Measurements from ENCODE around the gene THBD.

THBD gene

GRCh38 chr20:23068283-23068682, 18.8 kb upstream of the THBD start:
- no peaks in the 10 kb centered on the region for H3K9me3 ChIP-seq (ENCODE audit: control insufficient read depth, insufficient read depth, low read length)
- H3K4me1 ChIP-seq (ENCODE audit: control insufficient read depth, insufficient read depth, low read length), result no peaks in the 10 kb centered on the region
- no peaks in the 10 kb centered on the region for H3K27me3 ChIP-seq (ENCODE audit: control insufficient read depth, insufficient read depth, low read length)
- no peak overlapping the region for H3K4me3 ChIP-seq (ENCODE audit: low read depth, low read length)
- no peak overlapping the region for H3K9ac ChIP-seq (ENCODE audit: low read depth, low read length)
- H3K36me3 ChIP-seq (ENCODE audit: control insufficient read depth, insufficient read depth, low read length), result no peaks in the 10 kb centered on the region

DNA sequence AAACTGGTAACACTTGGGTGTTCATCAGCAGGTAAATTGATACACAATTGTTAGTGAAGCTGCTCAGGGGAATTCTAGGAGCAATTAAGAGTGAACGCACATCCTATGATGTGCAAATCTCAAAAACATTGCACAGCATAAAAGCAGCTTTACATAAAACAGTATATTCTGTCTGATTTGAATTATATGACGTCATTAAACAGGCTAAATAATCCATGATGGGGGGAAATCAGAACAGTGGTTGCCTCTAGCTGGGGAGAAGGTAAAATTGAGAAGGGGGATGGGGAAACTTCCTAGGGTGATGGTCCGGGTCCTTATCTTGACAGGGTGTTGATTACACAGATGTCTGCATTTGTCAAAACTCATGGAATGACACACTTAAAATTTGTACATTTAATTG, 17.3 kb upstream of the THBD start:
- Histone ChIP-seq H3K4me1 (ENCODE audit: control insufficient read depth, insufficient read depth, low read length) (peaks cover 12% of the 10 kb centered on the region), H3K4me3 (ENCODE audit: low read depth, low read length) (no peak overlapping the region), H3K36me3 (ENCODE audit: control insufficient read depth, insufficient read depth, low read length) (no peaks in the 10 kb centered on the region), H3K9me3 (ENCODE audit: control insufficient read depth, insufficient read depth, low read length) (no peaks in the 10 kb centered on the region), H3K9ac (ENCODE audit: low read depth, low read length) (no peak overlapping the region), H3K27me3 (ENCODE audit: control insufficient read depth, insufficient read depth, low read length) (no peaks in the 10 kb centered on the region)

DNA sequence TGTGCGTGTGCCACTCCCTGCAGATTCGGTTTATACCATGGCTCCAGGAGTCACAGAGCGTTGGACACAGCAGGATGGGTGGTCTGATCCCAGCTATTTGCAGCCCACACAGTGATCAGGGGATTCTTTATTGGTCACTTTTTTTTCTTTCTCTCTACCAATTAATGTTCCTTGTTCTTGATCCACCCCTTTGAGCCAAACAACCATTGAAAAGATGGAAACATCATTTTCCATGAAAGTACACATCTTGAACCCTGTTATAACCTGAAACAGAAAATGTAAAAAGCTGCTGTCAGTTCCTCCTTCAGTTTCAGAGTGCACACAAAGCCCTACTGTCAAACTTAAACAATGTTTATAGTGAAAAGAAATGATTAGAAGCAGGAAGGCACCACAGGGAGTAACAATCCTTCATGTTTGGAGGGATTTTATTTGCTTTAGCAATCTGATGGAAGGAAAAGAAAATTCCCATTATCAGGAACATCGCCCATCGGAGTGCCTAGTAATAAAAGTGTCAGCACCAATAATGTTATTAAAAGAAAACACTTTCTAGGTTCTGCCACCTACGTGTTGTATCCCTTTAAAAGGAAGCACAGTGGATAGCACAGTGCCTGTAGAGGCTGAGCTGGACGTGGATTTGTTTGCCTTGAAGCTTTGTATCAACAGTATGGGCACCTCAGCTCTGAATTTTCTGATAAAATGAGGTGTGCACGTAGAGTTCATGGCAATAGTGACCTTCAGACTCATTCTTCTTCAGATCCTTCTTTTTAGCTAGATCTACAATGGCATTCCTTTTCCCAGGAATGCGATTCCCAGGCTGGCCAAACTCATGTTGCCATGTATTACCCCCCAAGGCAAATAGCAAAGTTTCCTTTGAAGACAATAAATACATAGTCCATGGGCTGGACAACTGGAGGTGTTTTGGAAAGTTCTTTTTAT, 16.1 kb upstream of the THBD start:
- H3K27me3 ChIP-seq (ENCODE audit: control insufficient read depth, insufficient read depth, low read length), result no peaks in the 10 kb centered on the region
- H3K9me3 ChIP-seq (ENCODE audit: control insufficient read depth, insufficient read depth, low read length), result no peaks in the 10 kb centered on the region
- no peaks in the 10 kb centered on the region for H3K36me3 ChIP-seq (ENCODE audit: control insufficient read depth, insufficient read depth, low read length)
- no peak overlapping the region for H3K4me3 ChIP-seq (ENCODE audit: low read depth, low read length)
- peaks cover 14% of the 10 kb centered on the region for H3K4me1 ChIP-seq (ENCODE audit: control insufficient read depth, insufficient read depth, low read length)
- no peak overlapping the region for H3K9ac ChIP-seq (ENCODE audit: low read depth, low read length)

- Histone ChIP-seq H3K4me1 (ENCODE audit: control insufficient read depth, insufficient read depth, low read length) (peaks cover 14% of the 10 kb centered on the region), H3K27me3 (ENCODE audit: control insufficient read depth, insufficient read depth, low read length) (no peaks in the 10 kb centered on the region), H3K9me3 (ENCODE audit: control insufficient read depth, insufficient read depth, low read length) (no peaks in the 10 kb centered on the region), H3K4me3 (ENCODE audit: low read depth, low read length) (no peak overlapping the region), H3K9ac (ENCODE audit: low read depth, low read length) (no peak overlapping the region), H3K36me3 (ENCODE audit: control insufficient read depth, insufficient read depth, low read length) (no peaks in the 10 kb centered on the region)
Observed at GRCh38 chr20:23063581-23063980, 14.1 kb upstream of the THBD start.

DNA sequence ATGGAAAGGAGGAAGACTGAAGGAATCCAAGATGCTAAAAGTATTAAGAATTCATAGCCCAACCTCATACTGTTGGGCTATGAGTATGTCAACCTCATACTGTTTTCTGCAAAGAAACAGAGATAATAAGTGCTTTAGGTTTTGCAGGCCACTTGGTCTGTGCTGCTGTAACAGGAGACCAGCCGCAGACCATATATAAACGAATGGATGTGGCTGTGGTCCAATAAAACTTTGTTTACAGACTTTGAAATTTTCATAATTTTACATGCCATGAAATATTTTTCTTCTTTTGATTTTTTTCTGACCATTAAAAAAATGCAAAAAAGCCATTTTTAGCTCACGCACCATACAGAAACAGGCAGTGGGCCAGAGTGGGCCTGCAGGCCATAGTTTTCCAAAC, 13.7 kb upstream of the THBD start:
- no peaks in the 10 kb centered on the region for H3K27me3 ChIP-seq (ENCODE audit: control insufficient read depth, insufficient read depth, low read length)
- no peak overlapping the region for H3K4me3 ChIP-seq (ENCODE audit: low read depth, low read length)
- no peaks in the 10 kb centered on the region for H3K36me3 ChIP-seq (ENCODE audit: control insufficient read depth, insufficient read depth, low read length)
- no peak overlapping the region for H3K9ac ChIP-seq (ENCODE audit: low read depth, low read length)
- H3K9me3 ChIP-seq (ENCODE audit: control insufficient read depth, insufficient read depth, low read length), result no peaks in the 10 kb centered on the region
- H3K4me1 ChIP-seq (ENCODE audit: control insufficient read depth, insufficient read depth, low read length), result peaks cover 14% of the 10 kb centered on the region

GRCh38 chr20:23062632-23063031, 13.2 kb upstream of the THBD start:
- H3K4me1 ChIP-seq (ENCODE audit: control insufficient read depth, insufficient read depth, low read length), result peaks cover 14% of the 10 kb centered on the region

DNA sequence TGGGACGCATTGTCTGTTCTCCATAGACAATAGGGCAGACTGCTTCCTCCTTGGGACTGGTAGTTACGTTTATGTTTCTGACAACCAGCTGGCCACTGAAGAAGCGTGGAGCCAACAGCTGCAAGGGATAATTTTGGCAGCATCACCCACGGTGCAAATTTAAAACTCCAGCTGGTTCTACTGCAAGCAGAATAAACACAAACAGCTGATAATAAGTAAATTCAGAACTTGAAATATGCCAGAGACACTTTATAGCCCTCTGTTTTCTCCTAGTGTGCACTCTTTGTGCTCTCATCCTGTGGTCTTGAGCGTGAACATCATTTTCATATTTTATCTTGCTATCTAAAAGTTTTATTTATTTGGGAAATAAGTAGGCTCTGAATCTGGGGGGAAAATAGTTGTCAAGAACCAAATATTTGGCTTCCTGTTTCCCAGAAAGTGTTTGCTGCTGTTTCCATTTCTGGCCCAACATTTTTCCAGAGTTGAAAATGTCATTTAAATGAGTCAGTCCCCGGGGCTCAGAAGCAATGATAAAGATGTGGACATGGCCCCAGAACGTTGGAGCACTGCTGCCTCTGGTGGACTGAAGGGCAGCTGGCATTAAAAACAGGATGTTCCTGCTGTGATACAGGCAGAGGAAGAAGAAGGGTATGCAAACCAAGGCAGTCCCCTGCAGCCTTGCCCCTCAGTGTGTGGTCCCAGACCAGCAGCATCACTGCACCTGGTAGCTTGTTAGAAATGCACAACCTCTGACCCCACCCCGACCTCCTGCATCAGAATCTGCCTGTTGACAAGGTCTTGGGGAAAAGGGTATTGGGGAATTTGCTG, 12.5 kb upstream of the THBD start:
- H3K9ac ChIP-seq (ENCODE audit: low read depth, low read length), result no peak overlapping the region
- peaks cover 14% of the 10 kb centered on the region for H3K4me1 ChIP-seq (ENCODE audit: control insufficient read depth, insufficient read depth, low read length)

More at GRCh38 chr20:23062632-23063031, 13.2 kb upstream of the THBD start:
- Histone ChIP-seq H3K27me3 (ENCODE audit: control insufficient read depth, insufficient read depth, low read length) (no peaks in the 10 kb centered on the region), H3K9ac (ENCODE audit: low read depth, low read length) (no peak overlapping the region), H3K4me3 (ENCODE audit: low read depth, low read length) (no peak overlapping the region), H3K9me3 (ENCODE audit: control insufficient read depth, insufficient read depth, low read length) (no peaks in the 10 kb centered on the region), H3K36me3 (ENCODE audit: control insufficient read depth, insufficient read depth, low read length) (no peaks in the 10 kb centered on the region)

DNA sequence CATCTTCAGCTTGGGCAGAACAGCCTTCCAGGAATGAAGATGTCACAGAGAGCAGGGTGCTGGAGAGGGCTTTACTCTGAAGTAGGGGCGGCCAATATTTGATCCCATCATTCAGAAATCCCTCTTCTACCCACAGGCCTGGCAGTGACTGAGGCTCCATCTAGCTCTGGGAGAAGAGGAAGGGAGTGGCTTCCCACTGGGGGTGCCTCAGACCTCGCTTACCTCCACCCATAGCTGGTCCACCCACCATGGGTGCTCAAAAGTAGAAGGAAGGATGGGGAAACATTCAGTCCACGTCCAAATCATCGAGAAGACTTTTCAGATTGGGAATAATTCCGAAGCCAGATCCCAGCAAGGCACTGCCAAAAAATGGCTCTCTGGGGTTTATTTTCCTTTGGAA, 11.8 kb upstream of the THBD start:
- Histone ChIP-seq H3K4me1 (ENCODE audit: control insufficient read depth, insufficient read depth, low read length) (peaks cover 14% of the 10 kb centered on the region), H3K27me3 (ENCODE audit: control insufficient read depth, insufficient read depth, low read length) (no peaks in the 10 kb centered on the region), H3K36me3 (ENCODE audit: control insufficient read depth, insufficient read depth, low read length) (no peaks in the 10 kb centered on the region), H3K9ac (ENCODE audit: low read depth, low read length) (no peak overlapping the region), H3K4me3 (ENCODE audit: low read depth, low read length) (no peak overlapping the region), H3K9me3 (ENCODE audit: control insufficient read depth, insufficient read depth, low read length) (no peaks in the 10 kb centered on the region)

More for the DNA sequence above, 12.5 kb upstream of the THBD start:
- Histone ChIP-seq H3K9me3 (ENCODE audit: control insufficient read depth, insufficient read depth, low read length) (no peaks in the 10 kb centered on the region), H3K4me3 (ENCODE audit: low read depth, low read length) (no peak overlapping the region), H3K27me3 (ENCODE audit: control insufficient read depth, insufficient read depth, low read length) (no peaks in the 10 kb centered on the region), H3K36me3 (ENCODE audit: control insufficient read depth, insufficient read depth, low read length) (no peaks in the 10 kb centered on the region)

DNA sequence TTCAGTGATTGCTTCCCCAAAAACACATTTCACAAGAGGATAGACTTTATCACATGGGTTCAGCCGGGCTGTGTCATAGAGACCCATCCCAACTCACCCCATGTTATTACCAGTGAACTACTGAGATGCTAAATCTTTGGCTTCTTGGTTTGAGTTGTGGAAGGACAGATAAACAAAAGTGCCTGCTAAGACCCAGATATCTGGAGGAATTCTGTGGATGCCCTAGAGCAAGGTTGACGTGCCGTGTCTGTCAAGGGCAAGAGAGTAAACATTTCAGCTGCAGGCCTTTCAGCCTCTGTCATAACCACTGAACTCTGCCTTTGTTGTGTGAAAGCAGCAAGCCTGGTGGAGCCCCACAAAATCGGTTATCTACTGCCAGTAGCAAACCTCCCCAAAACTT, 11.2 kb upstream of the THBD start:
- no peaks in the 10 kb centered on the region for H3K27me3 ChIP-seq (ENCODE audit: control insufficient read depth, insufficient read depth, low read length)
- H3K4me3 ChIP-seq (ENCODE audit: low read depth, low read length), result no peak overlapping the region
- H3K36me3 ChIP-seq (ENCODE audit: control insufficient read depth, insufficient read depth, low read length), result no peaks in the 10 kb centered on the region
- H3K9ac ChIP-seq (ENCODE audit: low read depth, low read length), result no peak overlapping the region
- peaks cover 14% of the 10 kb centered on the region for H3K4me1 ChIP-seq (ENCODE audit: control insufficient read depth, insufficient read depth, low read length)
- H3K9me3 ChIP-seq (ENCODE audit: control insufficient read depth, insufficient read depth, low read length), result no peaks in the 10 kb centered on the region

GRCh38 chr20:23059846-23060245, 10.4 kb upstream of the THBD start:
- Histone ChIP-seq H3K36me3 (ENCODE audit: control insufficient read depth, insufficient read depth, low read length) (no peaks in the 10 kb centered on the region), H3K9ac (ENCODE audit: low read depth, low read length) (no peak overlapping the region), H3K27me3 (ENCODE audit: control insufficient read depth, insufficient read depth, low read length) (no peaks in the 10 kb centered on the region), H3K4me1 (ENCODE audit: control insufficient read depth, insufficient read depth, low read length) (peaks cover 14% of the 10 kb centered on the region), H3K4me3 (ENCODE audit: low read depth, low read length) (no peak overlapping the region), H3K9me3 (ENCODE audit: control insufficient read depth, insufficient read depth, low read length) (no peaks in the 10 kb centered on the region)

- no peaks in the 10 kb centered on the region for H3K9me3 ChIP-seq (ENCODE audit: control insufficient read depth, insufficient read depth, low read length)
- no peak overlapping the region for H3K4me3 ChIP-seq (ENCODE audit: low read depth, low read length)
- H3K9ac ChIP-seq (ENCODE audit: low read depth, low read length), result no peak overlapping the region
- no peaks in the 10 kb centered on the region for H3K36me3 ChIP-seq (ENCODE audit: control insufficient read depth, insufficient read depth, low read length)
- peaks cover 14% of the 10 kb centered on the region for H3K4me1 ChIP-seq (ENCODE audit: control insufficient read depth, insufficient read depth, low read length)
- H3K27me3 ChIP-seq (ENCODE audit: control insufficient read depth, insufficient read depth, low read length), result peaks cover 2% of the 10 kb centered on the region
Observed at GRCh38 chr20:23059001-23059400, 9.5 kb upstream of the THBD start.

Data from iPS-15b (cell line).